ENCODE measurements around the gene ZNF287.

Gene ZNF287

GRCh38 chr17:16568541-16569357 lies at the start of gene ZNF287:
Gene ZNF287, minus strand, starts transcription at chr17:16569204. Its CDS starts 1,473 bp downstream, at chr17:16567731.
- H3K27ac ChIP-seq: no peak within 1 kb of the TSS
- in situ Hi-C loops (cut with HindIII; ENCODE audit: low pct_ligation_motif_present, low sequenced_read_pairs): no loop called here
- H3K36me3 ChIP-seq (replicated peaks): peaks cover 2% of the 10 kb centered on the region
- peak within 1 kb of the TSS; percentile 75 for H3K4me3 ChIP-seq (ENCODE audit: low read depth, low read length)
- no peak for TF ChIP-seq CTCF (IDR thresholded peaks at IDR 0.05; ENCODE audit: low read depth, low read length, missing control alignments)
- H3K27me3 ChIP-seq (replicated peaks): no peaks in the 10 kb centered on the region
- peak; percentile 90 for DNase-seq

DNA sequence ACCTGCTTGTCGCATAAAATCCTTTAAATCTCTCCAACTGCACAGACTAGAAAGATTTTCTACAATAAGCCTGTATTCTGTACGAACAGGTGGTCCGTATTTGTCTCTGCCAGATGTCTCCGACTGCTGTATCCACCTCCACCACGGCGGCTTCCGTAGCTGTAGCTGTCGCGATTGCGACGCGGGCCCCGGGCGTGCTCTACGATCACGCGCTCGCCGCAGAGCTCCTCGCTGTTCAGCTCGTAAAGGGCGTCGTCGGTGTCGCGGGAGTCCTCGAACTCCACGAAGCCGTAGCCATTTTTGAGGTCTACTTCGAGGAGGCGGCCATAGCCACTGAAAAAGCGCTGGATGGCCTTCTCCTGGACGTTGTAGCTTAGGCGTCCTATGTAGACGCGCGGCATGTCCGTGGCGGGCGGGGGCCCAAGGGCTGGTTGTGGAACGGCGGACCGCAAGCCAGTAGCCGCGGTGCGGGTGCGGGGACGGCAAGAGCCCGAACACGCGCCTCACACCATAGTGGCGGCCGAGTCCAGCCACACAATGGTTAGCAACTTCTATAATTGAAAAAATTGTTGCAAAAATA lies 48.6 kb upstream of the ZNF287 start:
- Histone ChIP-seq H3K27ac (no peak overlapping the region), H3K4me3 (ENCODE audit: low read depth, low read length) (peak overlapping the region; percentile 9), H3K27me3 (replicated peaks) (no peaks in the 10 kb centered on the region), H3K36me3 (replicated peaks) (no peaks in the 10 kb centered on the region)
- DNase-seq: no peak
- TF ChIP-seq CTCF (IDR thresholded peaks at IDR 0.05; ENCODE audit: low read depth, low read length, missing control alignments): no peak
- in situ Hi-C loops (cut with HindIII; ENCODE audit: low pct_ligation_motif_present, low sequenced_read_pairs): no loop called here

GRCh38 chr17:16599537-16599936 lies 30.5 kb upstream of the ZNF287 start:
- Histone ChIP-seq H3K27me3 (replicated peaks) (no peaks in the 10 kb centered on the region), H3K4me3 (ENCODE audit: low read depth, low read length) (no peak overlapping the region), H3K36me3 (replicated peaks) (no peaks in the 10 kb centered on the region), H3K27ac (no peak overlapping the region)
- no peak for TF ChIP-seq CTCF (IDR thresholded peaks at IDR 0.05; ENCODE audit: low read depth, low read length, missing control alignments)
- in situ Hi-C loops (cut with HindIII; ENCODE audit: low pct_ligation_motif_present, low sequenced_read_pairs): no loop called here
- DNase-seq: no peak

GRCh38 chr17:16593356-16594102 lies 24.5 kb upstream of the ZNF287 start:
- in situ Hi-C loops (cut with HindIII; ENCODE audit: low pct_ligation_motif_present, low sequenced_read_pairs): no loop called here
- TF ChIP-seq CTCF (IDR thresholded peaks at IDR 0.05; ENCODE audit: low read depth, low read length, missing control alignments): no peak
- Histone ChIP-seq H3K27me3 (replicated peaks) (no peaks in the 10 kb centered on the region), H3K4me3 (ENCODE audit: low read depth, low read length) (no peak overlapping the region), H3K27ac (no peak overlapping the region), H3K36me3 (replicated peaks) (no peaks in the 10 kb centered on the region)
- no peak for DNase-seq

DNA sequence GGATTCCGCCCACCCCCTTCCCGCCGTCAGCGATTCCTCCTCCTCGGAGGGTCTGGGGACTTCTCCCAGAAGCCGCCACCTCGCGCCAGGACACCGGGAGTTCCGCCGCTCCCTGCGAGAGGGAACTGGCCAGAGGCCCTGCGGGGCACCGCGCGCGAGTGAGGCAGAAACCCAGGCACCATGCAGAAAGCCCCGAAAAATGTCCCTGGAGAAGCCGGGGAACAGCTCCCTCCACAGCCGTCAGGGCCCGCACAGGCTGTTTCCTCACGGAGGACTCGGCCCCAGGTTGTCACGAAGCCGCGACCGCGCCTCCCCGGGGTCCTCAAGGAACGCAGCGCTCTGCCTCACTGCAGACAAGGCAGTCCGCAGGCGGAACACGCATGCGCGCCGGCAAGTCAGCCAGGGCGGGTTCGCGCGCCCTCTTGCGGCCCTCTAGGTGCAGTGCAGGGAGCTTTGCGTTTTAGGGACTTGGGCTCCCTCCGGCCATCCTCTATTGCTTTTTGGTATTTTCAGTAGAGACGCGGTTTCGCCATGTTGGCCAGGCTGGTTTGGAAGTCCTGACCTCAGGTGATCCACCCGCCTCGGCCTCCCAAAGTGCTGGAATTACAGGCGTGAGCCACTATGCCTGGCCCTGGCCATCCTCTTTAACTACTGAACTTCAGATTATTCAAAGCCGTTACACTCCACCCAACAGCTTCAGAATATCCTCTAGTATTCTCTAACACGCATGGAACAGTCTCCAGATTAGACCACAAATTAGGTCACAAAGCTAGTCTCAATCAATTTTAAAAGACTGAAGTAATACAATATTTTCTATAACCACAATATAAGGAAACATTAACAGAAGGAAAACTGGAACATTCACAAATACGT lies 20.3 kb upstream of the ZNF287 start:
- H3K27ac ChIP-seq: no peak overlapping the region
- TF ChIP-seq CTCF (IDR thresholded peaks at IDR 0.05; ENCODE audit: low read depth, low read length, missing control alignments): peak; percentile 99
- no peaks in the 10 kb centered on the region for H3K27me3 ChIP-seq (replicated peaks)
- peak overlapping the region; percentile 66 for H3K4me3 ChIP-seq (ENCODE audit: low read depth, low read length)
- H3K36me3 ChIP-seq (replicated peaks): no peaks in the 10 kb centered on the region
- in situ Hi-C loops (cut with HindIII; ENCODE audit: low pct_ligation_motif_present, low sequenced_read_pairs): no loop called here
- peak; percentile 82 for DNase-seq
